HEK293 (cell line): Measurements from ENCODE around the gene ANXA4.

Source experiments
- OSR2 ChIP-seq: fragments of 450-650 bp; formaldehyde crosslinking; IDR thresholded peaks from 2 replicates; pipeline ENCODE4 v1.5.1; 2016; ENCODE audit warnings: missing biosample characterization, missing genetic modification characterization
- ZBTB20 ChIP-seq: fragments of 450-650 bp; formaldehyde crosslinking; IDR thresholded peaks from 2 replicates; pipeline ENCODE4 v1.5.1; 2016; ENCODE audit warnings: missing biosample characterization, missing genetic modification characterization
- ZBTB7A ChIP-seq: fragments of 450-650 bp; formaldehyde crosslinking; IDR thresholded peaks from 2 replicates; pipeline ENCODE4 v1.5.1; 2016; ENCODE audit warnings: low read depth, missing biosample characterization, missing genetic modification characterization
- ZNF16 ChIP-seq: fragments of 450-650 bp; formaldehyde crosslinking; IDR thresholded peaks from 2 replicates; pipeline ENCODE4 v1.5.1; 2016; ENCODE audit warnings: low read depth, missing biosample characterization, missing genetic modification characterization
- ZNF354C ChIP-seq: fragments of 450-650 bp; formaldehyde crosslinking; IDR thresholded peaks from 2 replicates; pipeline ENCODE4 v1.5.1; 2016; ENCODE audit warnings: missing biosample characterization, missing genetic modification characterization, low read depth, borderline replicate concordance
- ZNF561 ChIP-seq: fragments of 450-650 bp; IDR thresholded peaks from 2 replicates; pipeline ENCODE4 v1.5.1; 2018; ENCODE audit warnings: missing biosample characterization, missing genetic modification characterization, borderline replicate concordance
- ZNF629 ChIP-seq: fragments of 450-650 bp; formaldehyde crosslinking; IDR thresholded peaks from 2 replicates; pipeline ENCODE4 v1.5.1; 2017; ENCODE audit warnings: missing biosample characterization, missing genetic modification characterization
- ZNF701 ChIP-seq: fragments of 450-650 bp; formaldehyde crosslinking; IDR thresholded peaks from 2 replicates; pipeline ENCODE4 v1.5.1; 2016; ENCODE audit warnings: missing biosample characterization, missing genetic modification characterization
- ZNF830 ChIP-seq: fragments of 450-650 bp; IDR thresholded peaks from 2 replicates; pipeline ENCODE4 v1.5.0; 2018; ENCODE audit warnings: missing biosample characterization, missing genetic modification characterization, low read depth, mild to moderate bottlenecking, moderate library complexity
- ZSCAN16 ChIP-seq: fragments of 450-650 bp; formaldehyde crosslinking; IDR thresholded peaks from 2 replicates; pipeline ENCODE4 v1.5.1; 2016; ENCODE audit warnings: missing biosample characterization, missing genetic modification characterization
- TF ChIP-seq, protein P1 (sequence below): fragments of 450-650 bp; formaldehyde crosslinking; IDR thresholded peaks from 2 replicates; pipeline ENCODE4 v1.5.1; 2016; ENCODE audit warnings: missing biosample characterization, missing genetic modification characterization
- TF ChIP-seq, protein P2 (sequence below): fragments of 450-650 bp; formaldehyde crosslinking; IDR thresholded peaks from 2 replicates; pipeline ENCODE4 v1.5.1; 2016; ENCODE audit warnings: missing biosample characterization, missing genetic modification characterization
- TF ChIP-seq, protein P3 (sequence below): fragments of 450-650 bp; formaldehyde crosslinking; IDR thresholded peaks from 2 replicates; pipeline ENCODE4 v1.5.1; 2016; ENCODE audit warnings: missing biosample characterization, missing genetic modification characterization, borderline replicate concordance
- TF ChIP-seq, protein P4 (sequence below): sonication (generic); formaldehyde crosslinking; IDR thresholded peaks from 2 replicates; pipeline ENCODE4 v1.8.1; 2022; ENCODE audit warnings: mild to moderate bottlenecking, moderate library complexity, missing genetic modification reagents

DNA sequence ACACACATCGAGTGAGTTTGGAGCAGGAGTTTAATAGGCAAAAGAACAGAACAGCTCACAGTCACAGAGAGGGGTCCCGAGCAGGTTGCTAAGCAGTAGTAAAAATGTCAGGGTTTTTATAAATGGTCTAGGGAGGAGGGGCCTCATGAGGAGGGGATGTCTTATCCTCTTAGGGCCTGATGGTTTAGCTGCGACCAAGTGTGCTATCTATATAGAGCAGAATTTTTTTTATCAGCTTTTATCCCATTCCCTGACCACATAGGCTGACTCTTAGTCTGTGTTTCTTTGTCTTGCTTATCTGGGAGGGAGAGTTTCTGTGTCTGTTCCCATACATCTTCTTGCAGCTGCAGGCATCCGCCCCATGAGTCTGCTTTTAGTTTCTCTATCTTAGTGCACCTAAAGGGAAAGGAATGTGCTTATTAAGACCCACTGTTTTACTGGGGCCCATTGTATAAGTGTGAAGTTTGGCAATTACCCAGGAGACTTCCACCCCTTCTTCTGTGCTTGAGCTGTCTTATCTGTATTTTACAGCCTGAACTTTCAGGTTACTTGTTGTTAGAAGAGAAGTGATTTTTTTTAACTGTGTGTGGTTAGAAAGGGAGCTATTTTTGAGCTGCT lies 57.1 kb downstream of the ANXA4 start:
- TF ChIP-seq ZNF701 (tag by site-specific recombination), result no peak
- TF ChIP-seq OSR2 (tag by site-specific recombination), result no peak
- no peak for TF ChIP-seq ZSCAN16 (tag by site-specific recombination)
- no peak for TF ChIP-seq ZNF561 (tag by site-specific recombination)
- TF ChIP-seq ZNF354C (tag by site-specific recombination), result no peak
- no peak for TF ChIP-seq ZNF830
- TF ChIP-seq ZBTB20, result no peak
- TF ChIP-seq, protein P1, sequence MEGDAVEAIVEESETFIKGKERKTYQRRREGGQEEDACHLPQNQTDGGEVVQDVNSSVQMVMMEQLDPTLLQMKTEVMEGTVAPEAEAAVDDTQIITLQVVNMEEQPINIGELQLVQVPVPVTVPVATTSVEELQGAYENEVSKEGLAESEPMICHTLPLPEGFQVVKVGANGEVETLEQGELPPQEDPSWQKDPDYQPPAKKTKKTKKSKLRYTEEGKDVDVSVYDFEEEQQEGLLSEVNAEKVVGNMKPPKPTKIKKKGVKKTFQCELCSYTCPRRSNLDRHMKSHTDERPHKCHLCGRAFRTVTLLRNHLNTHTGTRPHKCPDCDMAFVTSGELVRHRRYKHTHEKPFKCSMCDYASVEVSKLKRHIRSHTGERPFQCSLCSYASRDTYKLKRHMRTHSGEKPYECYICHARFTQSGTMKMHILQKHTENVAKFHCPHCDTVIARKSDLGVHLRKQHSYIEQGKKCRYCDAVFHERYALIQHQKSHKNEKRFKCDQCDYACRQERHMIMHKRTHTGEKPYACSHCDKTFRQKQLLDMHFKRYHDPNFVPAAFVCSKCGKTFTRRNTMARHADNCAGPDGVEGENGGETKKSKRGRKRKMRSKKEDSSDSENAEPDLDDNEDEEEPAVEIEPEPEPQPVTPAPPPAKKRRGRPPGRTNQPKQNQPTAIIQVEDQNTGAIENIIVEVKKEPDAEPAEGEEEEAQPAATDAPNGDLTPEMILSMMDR (tag by site-specific recombination), result no peak
- TF ChIP-seq, protein P2, sequence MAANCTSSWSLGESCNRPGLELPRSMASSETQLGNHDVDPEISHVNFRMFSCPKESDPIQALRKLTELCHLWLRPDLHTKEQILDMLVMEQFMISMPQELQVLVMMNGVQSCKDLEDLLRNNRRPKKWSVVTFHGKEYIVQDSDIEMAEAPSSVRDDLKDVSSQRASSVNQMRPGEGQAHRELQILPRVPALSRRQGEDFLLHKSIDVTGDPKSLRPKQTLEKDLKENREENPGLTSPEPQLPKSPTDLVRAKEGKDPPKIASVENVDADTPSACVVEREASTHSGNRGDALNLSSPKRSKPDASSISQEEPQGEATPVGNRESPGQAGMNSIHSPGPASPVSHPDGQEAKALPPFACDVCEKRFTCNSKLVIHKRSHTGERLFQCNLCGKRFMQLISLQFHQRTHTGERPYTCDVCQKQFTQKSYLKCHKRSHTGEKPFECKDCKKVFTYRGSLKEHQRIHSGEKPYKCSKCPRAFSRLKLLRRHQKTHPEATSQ (tag by site-specific recombination), result no peak
- TF ChIP-seq ZBTB7A (tag by site-specific recombination), result no peak
- TF ChIP-seq ZNF629 (tag by site-specific recombination), result no peak
- TF ChIP-seq, protein P3, sequence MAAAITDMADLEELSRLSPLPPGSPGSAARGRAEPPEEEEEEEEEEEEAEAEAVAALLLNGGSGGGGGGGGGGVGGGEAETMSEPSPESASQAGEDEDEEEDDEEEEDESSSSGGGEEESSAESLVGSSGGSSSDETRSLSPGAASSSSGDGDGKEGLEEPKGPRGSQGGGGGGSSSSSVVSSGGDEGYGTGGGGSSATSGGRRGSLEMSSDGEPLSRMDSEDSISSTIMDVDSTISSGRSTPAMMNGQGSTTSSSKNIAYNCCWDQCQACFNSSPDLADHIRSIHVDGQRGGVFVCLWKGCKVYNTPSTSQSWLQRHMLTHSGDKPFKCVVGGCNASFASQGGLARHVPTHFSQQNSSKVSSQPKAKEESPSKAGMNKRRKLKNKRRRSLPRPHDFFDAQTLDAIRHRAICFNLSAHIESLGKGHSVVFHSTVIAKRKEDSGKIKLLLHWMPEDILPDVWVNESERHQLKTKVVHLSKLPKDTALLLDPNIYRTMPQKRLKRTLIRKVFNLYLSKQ, result no peak
- TF ChIP-seq, protein P4, sequence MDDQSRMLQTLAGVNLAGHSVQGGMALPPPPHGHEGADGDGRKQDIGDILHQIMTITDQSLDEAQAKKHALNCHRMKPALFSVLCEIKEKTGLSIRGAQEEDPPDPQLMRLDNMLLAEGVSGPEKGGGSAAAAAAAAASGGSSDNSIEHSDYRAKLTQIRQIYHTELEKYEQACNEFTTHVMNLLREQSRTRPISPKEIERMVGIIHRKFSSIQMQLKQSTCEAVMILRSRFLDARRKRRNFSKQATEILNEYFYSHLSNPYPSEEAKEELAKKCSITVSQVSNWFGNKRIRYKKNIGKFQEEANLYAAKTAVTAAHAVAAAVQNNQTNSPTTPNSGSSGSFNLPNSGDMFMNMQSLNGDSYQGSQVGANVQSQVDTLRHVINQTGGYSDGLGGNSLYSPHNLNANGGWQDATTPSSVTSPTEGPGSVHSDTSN (CRISPR knock-in tag), result no peak
- TF ChIP-seq ZNF16 (tag by site-specific recombination), result no peak
